ENCODE data around the gene SLC4A1. TPM values are rescaled to one million over a fixed set of nuclear protein-coding genes. Genes with fewer than 3 reads are reported as not detected.

The SLC4A1 gene
- total RNA-seq, 1 donor, result not detected

DNA sequence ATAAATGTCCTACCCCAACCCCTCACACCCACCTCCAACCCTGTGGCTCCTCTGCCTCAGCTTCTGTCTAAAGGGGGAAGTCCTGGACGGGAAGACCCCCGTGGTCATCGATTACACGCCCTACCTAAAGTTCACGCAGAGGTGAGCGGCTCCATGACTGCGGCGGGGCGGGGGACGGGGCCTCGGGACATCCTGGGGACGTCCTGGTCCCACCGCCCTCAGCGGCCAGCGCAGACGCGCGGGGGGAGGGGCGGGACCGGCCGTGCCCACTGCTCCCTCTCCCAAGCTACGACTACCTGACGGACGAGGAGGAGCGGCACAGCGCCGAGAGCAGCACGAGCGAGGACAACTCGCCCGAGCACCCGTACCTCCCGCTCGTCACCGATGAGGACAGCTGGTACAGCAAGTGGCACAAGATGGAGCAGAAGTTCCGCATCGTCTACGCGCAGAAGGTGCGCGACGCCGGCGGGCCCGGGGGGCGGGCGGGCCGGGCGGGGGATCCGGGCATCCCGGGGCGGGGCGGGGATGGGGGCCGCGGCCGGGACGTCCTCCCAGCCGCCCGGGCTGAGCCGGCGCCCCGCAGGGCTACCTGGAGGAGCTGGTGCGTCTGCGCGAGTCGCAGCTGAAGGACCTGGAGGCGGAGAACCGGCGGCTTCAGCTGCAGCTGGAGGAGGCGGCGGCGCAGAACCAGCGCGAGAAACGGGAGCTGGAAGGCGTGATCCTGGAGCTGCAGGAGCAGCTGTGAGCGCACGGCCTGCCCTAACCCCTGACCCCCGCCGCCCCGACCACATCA is 47.1 kb upstream of the SLC4A1 start:
- no peak overlapping the region for H2AFZ ChIP-seq (ENCODE audit: low read length)
- H3K4me1 ChIP-seq (ENCODE audit: insufficient read depth, low read length), result no peaks in the 10 kb centered on the region
- H3K4me2 ChIP-seq (ENCODE audit: insufficient read depth, low read length), result no peak overlapping the region
- TF ChIP-seq, protein P1, sequence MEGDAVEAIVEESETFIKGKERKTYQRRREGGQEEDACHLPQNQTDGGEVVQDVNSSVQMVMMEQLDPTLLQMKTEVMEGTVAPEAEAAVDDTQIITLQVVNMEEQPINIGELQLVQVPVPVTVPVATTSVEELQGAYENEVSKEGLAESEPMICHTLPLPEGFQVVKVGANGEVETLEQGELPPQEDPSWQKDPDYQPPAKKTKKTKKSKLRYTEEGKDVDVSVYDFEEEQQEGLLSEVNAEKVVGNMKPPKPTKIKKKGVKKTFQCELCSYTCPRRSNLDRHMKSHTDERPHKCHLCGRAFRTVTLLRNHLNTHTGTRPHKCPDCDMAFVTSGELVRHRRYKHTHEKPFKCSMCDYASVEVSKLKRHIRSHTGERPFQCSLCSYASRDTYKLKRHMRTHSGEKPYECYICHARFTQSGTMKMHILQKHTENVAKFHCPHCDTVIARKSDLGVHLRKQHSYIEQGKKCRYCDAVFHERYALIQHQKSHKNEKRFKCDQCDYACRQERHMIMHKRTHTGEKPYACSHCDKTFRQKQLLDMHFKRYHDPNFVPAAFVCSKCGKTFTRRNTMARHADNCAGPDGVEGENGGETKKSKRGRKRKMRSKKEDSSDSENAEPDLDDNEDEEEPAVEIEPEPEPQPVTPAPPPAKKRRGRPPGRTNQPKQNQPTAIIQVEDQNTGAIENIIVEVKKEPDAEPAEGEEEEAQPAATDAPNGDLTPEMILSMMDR (IDR thresholded peaks at IDR 0.05; ENCODE audit: extremely low read depth, low read depth, low read length), result no peak
- H3K27me3 ChIP-seq (ENCODE audit: insufficient read depth, low read length), result peaks cover 43% of the 10 kb centered on the region
- H3K9me3 ChIP-seq (ENCODE audit: low read depth, low read length), result no peaks in the 10 kb centered on the region
- H3K27ac ChIP-seq (ENCODE audit: low read depth, low read length), result no peak overlapping the region
- H4K20me1 ChIP-seq (ENCODE audit: insufficient read depth, low read length), result peaks cover 2% of the 10 kb centered on the region
- DNase-seq (ENCODE audit: insufficient read length, low spot score, missing footprints), result peak; percentile 96
- no peaks in the 10 kb centered on the region for H3K79me2 ChIP-seq (ENCODE audit: insufficient read depth, low read length)
- H3K4me3 ChIP-seq (ENCODE audit: insufficient read depth, low read length), result no peak overlapping the region
- no peaks in the 10 kb centered on the region for H3K36me3 ChIP-seq (ENCODE audit: insufficient read depth, low read length)

DNA sequence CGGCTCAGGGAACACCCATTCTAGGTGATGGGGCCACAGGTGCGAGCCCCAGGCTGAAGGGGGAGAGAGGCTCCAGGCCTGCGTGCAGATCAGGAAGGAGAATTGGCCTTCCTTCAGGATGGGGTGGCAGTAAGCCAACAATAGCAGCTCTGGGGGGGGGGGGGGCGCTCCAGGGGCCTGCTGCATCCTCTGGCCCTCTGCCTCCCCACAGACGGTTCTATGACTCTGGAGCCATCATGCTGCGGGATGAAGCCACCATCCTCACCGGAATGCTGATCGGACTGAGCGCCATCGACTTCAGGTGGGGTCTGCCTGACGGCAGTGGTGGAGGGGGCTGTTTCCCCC is 46.6 kb upstream of the SLC4A1 start:
- Histone ChIP-seq H3K9me3 (ENCODE audit: low read depth, low read length) (no peaks in the 10 kb centered on the region), H4K20me1 (ENCODE audit: insufficient read depth, low read length) (peaks cover 2% of the 10 kb centered on the region), H3K27me3 (ENCODE audit: insufficient read depth, low read length) (peaks cover 43% of the 10 kb centered on the region), H3K36me3 (ENCODE audit: insufficient read depth, low read length) (no peaks in the 10 kb centered on the region), H2AFZ (ENCODE audit: low read length) (no peak overlapping the region), H3K79me2 (ENCODE audit: insufficient read depth, low read length) (no peaks in the 10 kb centered on the region), H3K27ac (ENCODE audit: low read depth, low read length) (no peak overlapping the region), H3K4me2 (ENCODE audit: insufficient read depth, low read length) (no peak overlapping the region), H3K4me3 (ENCODE audit: insufficient read depth, low read length) (no peak overlapping the region), H3K4me1 (ENCODE audit: insufficient read depth, low read length) (no peaks in the 10 kb centered on the region)
- peak; percentile 79 for DNase-seq (ENCODE audit: insufficient read length, low spot score, missing footprints)
- TF ChIP-seq, protein P1 (IDR thresholded peaks at IDR 0.05; ENCODE audit: extremely low read depth, low read depth, low read length), result no peak

DNA sequence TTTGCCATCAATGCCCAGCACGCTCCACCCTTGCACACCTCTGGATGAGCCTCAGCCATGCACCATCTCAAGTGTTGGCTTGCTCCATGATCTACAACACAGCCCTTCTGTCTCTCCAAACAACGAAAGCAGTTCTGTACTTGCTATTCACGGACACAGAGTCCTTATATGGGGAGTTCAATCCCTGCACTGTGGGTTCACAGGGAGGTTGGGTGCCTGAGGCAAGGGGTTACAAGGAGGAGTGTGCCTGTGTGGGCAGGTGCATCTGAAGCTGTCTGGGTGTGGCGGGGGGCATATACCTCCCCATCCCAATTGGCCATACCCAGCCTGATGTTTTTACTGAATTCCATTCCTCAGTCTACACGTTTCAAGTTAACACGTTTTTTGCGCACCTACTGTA is 46.1 kb upstream of the SLC4A1 start:
- H2AFZ ChIP-seq (ENCODE audit: low read length), result no peak overlapping the region
- peaks cover 43% of the 10 kb centered on the region for H3K27me3 ChIP-seq (ENCODE audit: insufficient read depth, low read length)
- H4K20me1 ChIP-seq (ENCODE audit: insufficient read depth, low read length), result peaks cover 2% of the 10 kb centered on the region

More for the DNA sequence above, 46.1 kb upstream of the SLC4A1 start:
- H3K79me2 ChIP-seq (ENCODE audit: insufficient read depth, low read length), result no peaks in the 10 kb centered on the region
- peak; percentile 91 for DNase-seq (ENCODE audit: insufficient read length, low spot score, missing footprints)
- H3K9me3 ChIP-seq (ENCODE audit: low read depth, low read length), result no peaks in the 10 kb centered on the region
- no peaks in the 10 kb centered on the region for H3K4me1 ChIP-seq (ENCODE audit: insufficient read depth, low read length)
- H3K36me3 ChIP-seq (ENCODE audit: insufficient read depth, low read length), result no peaks in the 10 kb centered on the region
- H3K4me2 ChIP-seq (ENCODE audit: insufficient read depth, low read length), result no peak overlapping the region
- no peak overlapping the region for H3K27ac ChIP-seq (ENCODE audit: low read depth, low read length)
- TF ChIP-seq, protein P1 (IDR thresholded peaks at IDR 0.05; ENCODE audit: extremely low read depth, low read depth, low read length), result no peak
- no peak overlapping the region for H3K4me3 ChIP-seq (ENCODE audit: insufficient read depth, low read length)
